Neural crest cell (in vitro differentiated cells): ENCODE results near the gene SH3GL3. TPM values are rescaled to one million over a fixed set of nuclear protein-coding genes. Genes with fewer than 3 reads are reported as not detected.

ENCODE experiments used
- DNase-seq: peaks from one replicate; pipeline ENCODE4 v3.0.0; 2021; ENCODE audit warnings: low read depth, mixed read lengths, low spot score
- H3K27ac Mint-ChIP-seq: one replicate; pipeline ENCODE4 v1.8.0; 2021; ENCODE audit warnings: mild to moderate bottlenecking, mixed read lengths; ENCODE audit not compliant: unreplicated experiment
- H3K27me3 Mint-ChIP-seq: 2 replicates; pipeline ENCODE4 v1.8.0; 2021; ENCODE audit warnings: low read depth, mild to moderate bottlenecking, mixed read lengths
- H3K36me3 Mint-ChIP-seq: 2 replicates; pipeline ENCODE4 v1.8.0; 2021; ENCODE audit warnings: low read depth, mild to moderate bottlenecking, mixed read lengths
- H3K4me1 Mint-ChIP-seq: 2 replicates; pipeline ENCODE4 v1.8.0; 2021; ENCODE audit warnings: mixed read lengths
- H3K4me3 Mint-ChIP-seq: one replicate; pipeline ENCODE4 v1.8.0; 2021; ENCODE audit warnings: mild to moderate bottlenecking, mixed read lengths
- H3K9me3 Mint-ChIP-seq: 2 replicates; pipeline ENCODE4 v1.8.0; 2021; ENCODE audit warnings: mixed read lengths
- total RNA-seq: library from RNA; stranded (reverse); gene quantifications from 2 replicates; pipeline ENCODE4 v1.2.1, GENCODE V29; 2021
- TF ChIP-seq, protein P1 (sequence below): fragments of 200-600 bp; sonication (generic); conservative IDR thresholded peaks from 2 replicates; pipeline ENCODE4 v1.5.0; 2021; ENCODE audit warnings: antibody characterized with exemption, mild to moderate bottlenecking

SH3GL3 gene
- total RNA-seq, 1 donor from 2014 or later: 1.4 TPM

DNA sequence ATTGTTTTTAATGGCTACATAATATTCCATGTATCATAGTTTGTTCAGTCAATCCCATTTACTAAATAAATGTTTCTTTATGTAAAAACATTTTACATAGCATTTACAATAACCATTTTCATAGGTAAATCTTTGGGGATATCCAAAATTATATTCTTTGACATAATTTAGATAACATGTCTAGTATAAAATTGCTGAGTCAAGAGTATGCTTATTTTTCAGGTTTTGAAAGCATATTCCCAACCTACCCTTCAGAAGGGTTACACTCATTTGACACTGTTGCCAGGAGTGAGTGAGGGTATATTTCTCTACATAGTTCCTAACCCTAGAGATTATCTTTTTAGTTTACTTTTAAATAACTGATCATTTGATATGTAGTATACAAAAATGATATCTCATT is 122.2 kb downstream of the SH3GL3 start:
- no peaks in the 10 kb centered on the region for H3K36me3 Mint-ChIP-seq
- no peak overlapping the region for H3K27ac Mint-ChIP-seq
- H3K27me3 Mint-ChIP-seq: peaks cover 2% of the 10 kb centered on the region

DNA sequence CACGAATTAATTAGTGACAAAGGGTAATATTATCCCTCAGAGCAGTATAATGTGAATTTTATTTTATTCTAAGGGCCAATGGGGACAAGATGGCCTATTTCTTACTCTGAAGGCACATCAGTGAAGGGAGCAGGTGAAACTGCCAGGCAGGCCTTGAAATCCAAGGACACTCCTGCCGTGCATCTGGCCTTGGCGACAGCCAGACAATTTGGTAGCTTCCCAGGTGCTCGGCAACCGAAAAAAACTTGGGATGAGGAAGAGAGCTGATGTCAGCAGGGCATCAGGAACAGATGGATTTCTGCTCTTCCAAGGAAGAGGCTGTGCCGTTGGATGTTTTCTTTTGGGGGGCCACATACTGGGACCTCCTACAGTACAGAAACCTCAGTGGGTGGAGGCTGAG is 123.6 kb downstream of the SH3GL3 start:
- no peak for DNase-seq
- Mint-ChIP-seq H3K36me3 (no peaks in the 10 kb centered on the region), H3K4me3 (no peak overlapping the region), H3K4me1 (peaks cover 8% of the 10 kb centered on the region), H3K27ac (no peak overlapping the region), H3K27me3 (no peaks in the 10 kb centered on the region), H3K9me3 (no peaks in the 10 kb centered on the region)
- TF ChIP-seq, protein P1, sequence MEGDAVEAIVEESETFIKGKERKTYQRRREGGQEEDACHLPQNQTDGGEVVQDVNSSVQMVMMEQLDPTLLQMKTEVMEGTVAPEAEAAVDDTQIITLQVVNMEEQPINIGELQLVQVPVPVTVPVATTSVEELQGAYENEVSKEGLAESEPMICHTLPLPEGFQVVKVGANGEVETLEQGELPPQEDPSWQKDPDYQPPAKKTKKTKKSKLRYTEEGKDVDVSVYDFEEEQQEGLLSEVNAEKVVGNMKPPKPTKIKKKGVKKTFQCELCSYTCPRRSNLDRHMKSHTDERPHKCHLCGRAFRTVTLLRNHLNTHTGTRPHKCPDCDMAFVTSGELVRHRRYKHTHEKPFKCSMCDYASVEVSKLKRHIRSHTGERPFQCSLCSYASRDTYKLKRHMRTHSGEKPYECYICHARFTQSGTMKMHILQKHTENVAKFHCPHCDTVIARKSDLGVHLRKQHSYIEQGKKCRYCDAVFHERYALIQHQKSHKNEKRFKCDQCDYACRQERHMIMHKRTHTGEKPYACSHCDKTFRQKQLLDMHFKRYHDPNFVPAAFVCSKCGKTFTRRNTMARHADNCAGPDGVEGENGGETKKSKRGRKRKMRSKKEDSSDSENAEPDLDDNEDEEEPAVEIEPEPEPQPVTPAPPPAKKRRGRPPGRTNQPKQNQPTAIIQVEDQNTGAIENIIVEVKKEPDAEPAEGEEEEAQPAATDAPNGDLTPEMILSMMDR: no peak

More for the DNA sequence above, 122.2 kb downstream of the SH3GL3 start:
- Mint-ChIP-seq H3K4me1 (peaks cover 3% of the 10 kb centered on the region), H3K4me3 (no peak overlapping the region), H3K9me3 (no peaks in the 10 kb centered on the region)
- no peak for DNase-seq
- TF ChIP-seq, protein P1: no peak

DNA sequence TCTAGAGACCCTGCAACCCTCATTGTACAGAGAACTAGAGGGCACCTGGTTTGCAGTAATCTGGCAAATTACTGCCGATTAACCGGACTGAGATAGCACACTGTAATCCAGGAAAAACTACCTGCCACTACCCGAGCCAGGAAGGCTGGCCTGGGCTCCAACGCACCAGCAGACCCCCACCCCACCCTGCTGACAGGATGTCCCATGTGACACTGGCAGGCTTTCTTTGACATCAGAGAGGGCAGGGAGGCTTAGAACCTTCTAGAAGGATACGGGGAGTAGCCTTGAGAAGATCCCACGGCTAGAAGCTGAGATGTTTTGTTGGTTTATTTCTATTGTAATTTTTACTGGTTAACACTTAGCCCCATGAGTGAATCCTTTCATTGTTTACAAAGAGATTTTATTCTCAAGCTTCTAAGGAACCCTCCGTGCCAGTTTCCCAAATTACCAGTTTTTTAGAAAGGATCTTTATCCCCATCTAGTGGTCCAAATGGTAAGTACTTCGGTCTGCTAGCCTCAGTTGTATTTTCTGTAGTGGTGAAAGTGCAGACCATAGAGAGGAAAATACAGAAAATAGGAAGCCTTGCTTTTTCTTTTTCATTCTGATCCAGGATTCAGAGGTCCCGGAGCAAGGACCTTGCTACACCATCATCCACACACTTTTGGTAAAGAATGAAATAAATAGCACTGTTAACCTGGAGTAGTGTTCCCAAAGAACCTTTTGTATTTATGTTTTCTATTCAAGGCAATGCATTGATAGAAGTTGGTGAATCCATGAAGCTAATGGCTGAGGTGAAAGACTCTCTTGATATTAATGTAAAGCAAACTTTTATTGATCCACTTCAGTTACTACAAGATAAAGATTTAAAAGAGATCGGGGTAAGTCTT is 124.9 kb downstream of the SH3GL3 start:
- H3K4me1 Mint-ChIP-seq: peaks cover 8% of the 10 kb centered on the region
- H3K36me3 Mint-ChIP-seq: no peaks in the 10 kb centered on the region
- no peaks in the 10 kb centered on the region for H3K27me3 Mint-ChIP-seq
- no peak for DNase-seq
- TF ChIP-seq, protein P1: peak; percentile 62
- H3K27ac Mint-ChIP-seq: no peak overlapping the region
- no peak overlapping the region for H3K4me3 Mint-ChIP-seq
- H3K9me3 Mint-ChIP-seq: no peaks in the 10 kb centered on the region

DNA sequence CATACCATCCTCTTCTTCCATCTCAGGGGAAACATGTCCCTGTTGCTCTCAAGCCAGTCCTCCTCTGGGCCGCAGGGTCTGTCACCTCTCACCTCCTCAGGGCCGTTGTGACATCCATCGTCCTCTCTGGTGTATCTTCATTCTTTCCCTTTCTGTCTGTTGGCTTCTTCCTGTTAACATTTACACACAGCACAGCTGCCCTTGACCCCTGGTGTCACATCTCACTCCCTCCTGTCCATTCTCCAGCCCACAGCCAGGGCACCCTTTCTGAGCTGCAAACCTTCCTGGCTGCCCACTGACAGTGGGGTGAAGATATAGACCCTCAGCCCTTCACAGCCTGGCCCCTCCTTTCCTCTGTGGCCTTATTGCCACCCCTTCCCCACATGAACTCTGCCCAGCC is 127.2 kb downstream of the SH3GL3 start:
- DNase-seq: no peak
- no peak overlapping the region for H3K4me3 Mint-ChIP-seq
- peak overlapping the region; percentile 91 for H3K27ac Mint-ChIP-seq
- no peaks in the 10 kb centered on the region for H3K27me3 Mint-ChIP-seq
- TF ChIP-seq, protein P1: no peak
- H3K36me3 Mint-ChIP-seq: no peaks in the 10 kb centered on the region
- peaks cover 8% of the 10 kb centered on the region for H3K4me1 Mint-ChIP-seq
- H3K9me3 Mint-ChIP-seq: no peaks in the 10 kb centered on the region

DNA sequence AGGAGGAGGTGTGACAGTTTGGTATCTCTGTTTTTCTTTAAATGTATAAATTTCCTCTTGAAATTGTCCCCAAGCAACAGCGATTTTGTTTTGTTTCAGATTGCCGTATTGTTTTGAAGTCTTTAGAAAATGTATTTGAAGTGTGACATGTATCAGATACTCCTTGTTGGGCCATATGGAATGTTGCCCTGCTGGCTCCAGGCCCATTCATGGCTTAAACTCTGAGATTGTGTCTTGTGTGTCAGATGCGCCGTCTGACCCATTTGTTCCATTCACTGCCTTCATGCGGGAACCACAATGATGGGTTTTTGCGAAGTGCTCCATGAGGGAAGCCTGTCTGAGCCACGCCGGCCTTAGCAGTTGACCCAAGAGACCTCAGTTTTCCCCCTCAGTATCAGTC is 131.6 kb downstream of the SH3GL3 start:
- no peak for DNase-seq
- no peaks in the 10 kb centered on the region for H3K9me3 Mint-ChIP-seq
- TF ChIP-seq, protein P1: no peak
- H3K36me3 Mint-ChIP-seq: no peaks in the 10 kb centered on the region
- H3K4me1 Mint-ChIP-seq: peaks cover 8% of the 10 kb centered on the region
- no peak overlapping the region for H3K27ac Mint-ChIP-seq
- no peak overlapping the region for H3K4me3 Mint-ChIP-seq
- H3K27me3 Mint-ChIP-seq: no peaks in the 10 kb centered on the region
